Nucleus accumbens (tissue), 56 donors: ENCODE data around the gene CPAMD8.
"Not testable (repeated sequence)": the region's sequence is repeated elsewhere in the genome, so short reads cannot be mapped to it uniquely, and the experiment has no call there.

Source experiments
- DNase-seq, 56 donors: peaks; one replicate each; lab custom pipeline; 2025; lab: John Stamatoyannopoulos, UW

Gene CPAMD8

GRCh38 chr19:16951529-16951928 is 75.1 kb downstream of the CPAMD8 start:
- DNase-seq = peak in 8 of 56 donors; percentile 3 to 48 (median 5)

- DNase-seq = no peak
Observed at GRCh38 chr19:16949496-16950023, 77.0 kb downstream of the CPAMD8 start.

- DNase-seq = no peak
Observed at GRCh38 chr19:16946951-16947940, 79.4 kb downstream of the CPAMD8 start.

GRCh38 chr19:16945762-16946465 is 80.7 kb downstream of the CPAMD8 start:
- no peak for DNase-seq

GRCh38 chr19:16945364-16945714 is 81.3 kb downstream of the CPAMD8 start:
- no peak for DNase-seq

GRCh38 chr19:16944626-16945363 is 81.8 kb downstream of the CPAMD8 start:
- DNase-seq = peak in 18 of 56 donors; percentile 2 to 64 (median 12)

- DNase-seq = no peak
Observed at GRCh38 chr19:16943942-16944625, 82.5 kb downstream of the CPAMD8 start.

GRCh38 chr19:16943090-16943489 is 83.5 kb downstream of the CPAMD8 start:
- not testable (repeated sequence) for DNase-seq

- DNase-seq = no peak
Observed at GRCh38 chr19:16942583-16942982, 84.0 kb downstream of the CPAMD8 start.

GRCh38 chr19:16940626-16941025 is 86.0 kb downstream of the CPAMD8 start:
- no peak for DNase-seq

GRCh38 chr19:16940063-16940462 is 86.5 kb downstream of the CPAMD8 start:
- not testable (repeated sequence) for DNase-seq

GRCh38 chr19:16938211-16938610 is 88.4 kb downstream of the CPAMD8 start:
- no peak for DNase-seq

GRCh38 chr19:16937796-16938195 is 88.8 kb downstream of the CPAMD8 start:
- DNase-seq = not testable (repeated sequence)

GRCh38 chr19:16936901-16937300 is 89.7 kb downstream of the CPAMD8 start:
- no peak for DNase-seq

GRCh38 chr19:16934489-16934888 is 92.1 kb downstream of the CPAMD8 start:
- no peak for DNase-seq

- DNase-seq = no peak
Observed at GRCh38 chr19:16931306-16931705, 95.3 kb downstream of the CPAMD8 start.

- no peak for DNase-seq
Observed at GRCh38 chr19:16930753-16931152, 95.9 kb downstream of the CPAMD8 start.

- DNase-seq = no peak
Observed at GRCh38 chr19:16928916-16929315, 97.7 kb downstream of the CPAMD8 start.

GRCh38 chr19:16928351-16928750 is 98.3 kb downstream of the CPAMD8 start:
- DNase-seq = no peak

GRCh38 chr19:16927883-16928282 is 98.7 kb downstream of the CPAMD8 start:
- DNase-seq = no peak
